NB4 (cell line): ENCODE data around the gene KCNIP4.

Source experiments
- DNase-seq: peaks from one replicate; pipeline ENCODE4 v3.0.0; 2010; ENCODE audit warnings: low read depth
- H3K4me3 ChIP-seq: one replicate; pipeline ENCODE4 v1.5.1; 2011; ENCODE audit warnings: mild to moderate bottlenecking, low read depth, low read length, moderate library complexity
- CTCF ChIP-seq: IDR thresholded peaks from one replicate; pipeline ENCODE4 v1.5.1; 2012; ENCODE audit warnings: low read depth, low read length
- MAX ChIP-seq: IDR thresholded peaks from 2 replicates; pipeline ENCODE4 v1.6.1; 2011; ENCODE audit warnings: low read depth, low read length
- MYC ChIP-seq: IDR thresholded peaks from 2 replicates; pipeline ENCODE4 v1.6.1; 2011; ENCODE audit warnings: low read depth, low read length
- POLR2A ChIP-seq: IDR thresholded peaks from 2 replicates; pipeline ENCODE4 v1.6.1; 2011; ENCODE audit warnings: mild to moderate bottlenecking; ENCODE audit not compliant: insufficient read length; ENCODE audit errors: extremely low read depth

KCNIP4 gene

GRCh38 chr4:21090094-21090666 lies 858.4 kb downstream of the KCNIP4 start:
- no peak for DNase-seq
- H3K4me3 ChIP-seq = no peak overlapping the region
- TF ChIP-seq CTCF = no peak
- TF ChIP-seq MYC = no peak
- no peak for TF ChIP-seq MAX
- no peak for TF ChIP-seq POLR2A

GRCh38 chr4:21083413-21083812 lies 865.2 kb downstream of the KCNIP4 start:
- H3K4me3 ChIP-seq = no peak overlapping the region
- TF ChIP-seq MAX (no peak), POLR2A (no peak), CTCF (no peak), MYC (no peak)
- no peak for DNase-seq

GRCh38 chr4:21077967-21078366 lies 870.6 kb downstream of the KCNIP4 start:
- H3K4me3 ChIP-seq = no peak overlapping the region
- TF ChIP-seq MAX (no peak), POLR2A (no peak), MYC (no peak), CTCF (no peak)
- no peak for DNase-seq

- no peak for TF ChIP-seq MAX
- no peak for TF ChIP-seq MYC
- TF ChIP-seq CTCF = no peak
- no peak for TF ChIP-seq POLR2A
- DNase-seq = no peak
- H3K4me3 ChIP-seq = no peak overlapping the region
Observed at GRCh38 chr4:21067351-21067750, 881.2 kb downstream of the KCNIP4 start.

- no peak for DNase-seq
- no peak for TF ChIP-seq MAX
- no peak for TF ChIP-seq CTCF
- no peak for TF ChIP-seq MYC
- TF ChIP-seq POLR2A = no peak
- H3K4me3 ChIP-seq = no peak overlapping the region
Observed at GRCh38 chr4:21061902-21062301, 886.7 kb downstream of the KCNIP4 start.

GRCh38 chr4:21046141-21046540 lies 902.4 kb downstream of the KCNIP4 start:
- DNase-seq = no peak
- no peak overlapping the region for H3K4me3 ChIP-seq
- no peak for TF ChIP-seq CTCF
- TF ChIP-seq MAX = no peak
- TF ChIP-seq POLR2A = no peak
- TF ChIP-seq MYC = no peak
